Measurements from ENCODE around the gene TMCC3. TPM values are rescaled to one million over a fixed set of nuclear protein-coding genes. Genes with fewer than 3 reads are reported as not detected.
"Not testable (repeated sequence)": the region's sequence is repeated elsewhere in the genome, so short reads cannot be mapped to it uniquely, and the experiment has no call there.

The TMCC3 gene
- total RNA-seq, 1 donor from 2014 or later, result 11.5 TPM

GRCh38 chr12:94595152-94595551, 55.2 kb downstream of the TMCC3 start:
- no peaks in the 10 kb centered on the region for H3K27me3 Mint-ChIP-seq (ENCODE audit: low read depth)
- peaks cover 30% of the 10 kb centered on the region for H3K4me1 Mint-ChIP-seq
- H3K4me3 Mint-ChIP-seq, result no peak overlapping the region
- H3K36me3 Mint-ChIP-seq, result no peaks in the 10 kb centered on the region
- H3K27ac Mint-ChIP-seq, result no peak overlapping the region
- no peaks in the 10 kb centered on the region for H3K9me3 Mint-ChIP-seq
- no peak for DNase-seq (ENCODE audit: low spot score in 2 of 2, unreplicated experiment in 2 of 2)
- TF ChIP-seq, protein P1, sequence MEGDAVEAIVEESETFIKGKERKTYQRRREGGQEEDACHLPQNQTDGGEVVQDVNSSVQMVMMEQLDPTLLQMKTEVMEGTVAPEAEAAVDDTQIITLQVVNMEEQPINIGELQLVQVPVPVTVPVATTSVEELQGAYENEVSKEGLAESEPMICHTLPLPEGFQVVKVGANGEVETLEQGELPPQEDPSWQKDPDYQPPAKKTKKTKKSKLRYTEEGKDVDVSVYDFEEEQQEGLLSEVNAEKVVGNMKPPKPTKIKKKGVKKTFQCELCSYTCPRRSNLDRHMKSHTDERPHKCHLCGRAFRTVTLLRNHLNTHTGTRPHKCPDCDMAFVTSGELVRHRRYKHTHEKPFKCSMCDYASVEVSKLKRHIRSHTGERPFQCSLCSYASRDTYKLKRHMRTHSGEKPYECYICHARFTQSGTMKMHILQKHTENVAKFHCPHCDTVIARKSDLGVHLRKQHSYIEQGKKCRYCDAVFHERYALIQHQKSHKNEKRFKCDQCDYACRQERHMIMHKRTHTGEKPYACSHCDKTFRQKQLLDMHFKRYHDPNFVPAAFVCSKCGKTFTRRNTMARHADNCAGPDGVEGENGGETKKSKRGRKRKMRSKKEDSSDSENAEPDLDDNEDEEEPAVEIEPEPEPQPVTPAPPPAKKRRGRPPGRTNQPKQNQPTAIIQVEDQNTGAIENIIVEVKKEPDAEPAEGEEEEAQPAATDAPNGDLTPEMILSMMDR (IDR thresholded peaks at IDR 0.05; ENCODE audit: unreplicated experiment), result no peak

- DNase-seq (ENCODE audit: low spot score in 2 of 2, unreplicated experiment in 2 of 2), result no peak
- no peak overlapping the region for H3K27ac Mint-ChIP-seq
Observed at GRCh38 chr12:94594443-94594825, 55.9 kb downstream of the TMCC3 start.

GRCh38 chr12:94593822-94594442, 56.4 kb downstream of the TMCC3 start:
- Mint-ChIP-seq H3K4me1 (peaks cover 30% of the 10 kb centered on the region), H3K27ac (no peak overlapping the region), H3K9me3 (no peaks in the 10 kb centered on the region), H3K27me3 (ENCODE audit: low read depth) (no peaks in the 10 kb centered on the region), H3K36me3 (no peaks in the 10 kb centered on the region), H3K4me3 (no peak overlapping the region)
- TF ChIP-seq, protein P1 (IDR thresholded peaks at IDR 0.05; ENCODE audit: unreplicated experiment), result no peak
- DNase-seq (ENCODE audit: low spot score in 2 of 2, unreplicated experiment in 2 of 2), result no peak

More at GRCh38 chr12:94594443-94594825, 55.9 kb downstream of the TMCC3 start:
- TF ChIP-seq, protein P1 (IDR thresholded peaks at IDR 0.05; ENCODE audit: unreplicated experiment), result no peak
- H3K4me1 Mint-ChIP-seq, result peaks cover 30% of the 10 kb centered on the region
- no peaks in the 10 kb centered on the region for H3K36me3 Mint-ChIP-seq
- H3K4me3 Mint-ChIP-seq, result no peak overlapping the region
- no peaks in the 10 kb centered on the region for H3K27me3 Mint-ChIP-seq (ENCODE audit: low read depth)
- H3K9me3 Mint-ChIP-seq, result no peaks in the 10 kb centered on the region

- not testable (repeated sequence) for H3K9me3 Mint-ChIP-seq; H3K27ac Mint-ChIP-seq; H3K4me3 Mint-ChIP-seq; H3K27me3 Mint-ChIP-seq (ENCODE audit: low read depth); DNase-seq (ENCODE audit: low spot score in 2 of 2, unreplicated experiment in 2 of 2); H3K36me3 Mint-ChIP-seq
- H3K4me1 Mint-ChIP-seq, result peaks cover 40% of the 10 kb centered on the region
Observed at GRCh38 chr12:94592723-94593122, 57.6 kb downstream of the TMCC3 start.

- no peak for DNase-seq (ENCODE audit: low spot score in 2 of 2, unreplicated experiment in 2 of 2)
- Mint-ChIP-seq H3K36me3 (no peaks in the 10 kb centered on the region), H3K9me3 (no peaks in the 10 kb centered on the region), H3K4me3 (no peak overlapping the region), H3K27me3 (ENCODE audit: low read depth) (no peaks in the 10 kb centered on the region), H3K27ac (no peak overlapping the region), H3K4me1 (peaks cover 43% of the 10 kb centered on the region)
- TF ChIP-seq, protein P1 (IDR thresholded peaks at IDR 0.05; ENCODE audit: unreplicated experiment), result no peak
Observed at GRCh38 chr12:94592080-94592479, 58.3 kb downstream of the TMCC3 start.

GRCh38 chr12:94590428-94590827, 59.9 kb downstream of the TMCC3 start:
- peaks cover 46% of the 10 kb centered on the region for H3K4me1 Mint-ChIP-seq
- TF ChIP-seq, protein P1 (IDR thresholded peaks at IDR 0.05; ENCODE audit: unreplicated experiment), result no peak
- no peaks in the 10 kb centered on the region for H3K36me3 Mint-ChIP-seq
- no peak overlapping the region for H3K27ac Mint-ChIP-seq
- no peak overlapping the region for H3K4me3 Mint-ChIP-seq
- H3K9me3 Mint-ChIP-seq, result no peaks in the 10 kb centered on the region
- DNase-seq (ENCODE audit: low spot score in 2 of 2, unreplicated experiment in 2 of 2), result no peak
- H3K27me3 Mint-ChIP-seq (ENCODE audit: low read depth), result no peaks in the 10 kb centered on the region

All from mesothelial cell of epicardium (in vitro differentiated cells).